ENCODE measurements around the gene EIF4B. TPM values are rescaled to one million over a fixed set of nuclear protein-coding genes. Genes with fewer than 3 reads are reported as not detected.
"Not testable (repeated sequence)": the region's sequence is repeated elsewhere in the genome, so short reads cannot be mapped to it uniquely, and the experiment has no call there.

Gene EIF4B
- total RNA-seq, 1 donor = 849 TPM

DNA sequence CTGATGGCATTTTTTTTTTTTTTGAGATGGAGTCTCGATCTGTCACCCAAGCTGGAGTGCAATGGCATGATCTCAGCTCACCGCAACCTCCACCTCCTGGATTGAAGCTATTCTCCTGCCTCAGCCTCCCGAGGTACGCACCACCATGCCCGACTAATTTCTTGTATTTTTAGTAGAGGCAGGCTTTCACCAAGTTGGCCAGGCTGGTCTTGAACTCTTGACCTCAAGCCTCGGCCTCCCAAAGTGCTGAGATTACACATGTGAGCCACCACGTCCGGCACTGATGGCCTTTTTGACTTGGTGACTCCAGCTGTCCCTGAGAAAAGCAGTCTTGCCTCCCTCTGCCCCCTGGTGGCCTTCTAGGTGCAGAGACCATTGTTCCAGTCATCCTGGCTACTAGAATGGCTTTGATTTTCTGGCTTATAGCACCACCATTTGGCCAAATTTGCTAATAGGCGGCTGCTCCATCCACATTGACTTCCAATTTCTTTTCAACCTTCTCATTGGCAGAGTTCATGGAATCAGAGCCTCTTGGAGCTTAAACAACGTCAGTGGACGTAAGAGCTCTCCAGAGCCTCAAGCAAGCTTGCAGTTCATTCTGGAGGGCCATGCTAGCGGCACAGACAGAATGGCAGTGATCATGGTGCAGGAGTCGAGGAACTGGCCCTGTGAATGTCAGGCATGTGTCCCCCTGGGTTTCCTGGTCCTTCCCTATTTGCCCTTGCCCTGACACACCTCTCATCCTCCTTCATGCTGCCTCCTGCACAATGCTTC lies 25.4 kb upstream of the EIF4B start:
- TF ChIP-seq, protein P1, sequence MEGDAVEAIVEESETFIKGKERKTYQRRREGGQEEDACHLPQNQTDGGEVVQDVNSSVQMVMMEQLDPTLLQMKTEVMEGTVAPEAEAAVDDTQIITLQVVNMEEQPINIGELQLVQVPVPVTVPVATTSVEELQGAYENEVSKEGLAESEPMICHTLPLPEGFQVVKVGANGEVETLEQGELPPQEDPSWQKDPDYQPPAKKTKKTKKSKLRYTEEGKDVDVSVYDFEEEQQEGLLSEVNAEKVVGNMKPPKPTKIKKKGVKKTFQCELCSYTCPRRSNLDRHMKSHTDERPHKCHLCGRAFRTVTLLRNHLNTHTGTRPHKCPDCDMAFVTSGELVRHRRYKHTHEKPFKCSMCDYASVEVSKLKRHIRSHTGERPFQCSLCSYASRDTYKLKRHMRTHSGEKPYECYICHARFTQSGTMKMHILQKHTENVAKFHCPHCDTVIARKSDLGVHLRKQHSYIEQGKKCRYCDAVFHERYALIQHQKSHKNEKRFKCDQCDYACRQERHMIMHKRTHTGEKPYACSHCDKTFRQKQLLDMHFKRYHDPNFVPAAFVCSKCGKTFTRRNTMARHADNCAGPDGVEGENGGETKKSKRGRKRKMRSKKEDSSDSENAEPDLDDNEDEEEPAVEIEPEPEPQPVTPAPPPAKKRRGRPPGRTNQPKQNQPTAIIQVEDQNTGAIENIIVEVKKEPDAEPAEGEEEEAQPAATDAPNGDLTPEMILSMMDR (IDR thresholded peaks at IDR 0.05; ENCODE audit: insufficient read depth, low read depth, low read length) = peak; percentile 99
- DNase-seq (ENCODE audit: low read depth) = peak; percentile 94

GRCh38 chr12:52984136-52984535 lies 22.1 kb upstream of the EIF4B start:
- no peak for DNase-seq (ENCODE audit: low read depth)
- H3K4me3 ChIP-seq (ENCODE audit: low read depth, low read length) = no peak overlapping the region
- TF ChIP-seq, protein P1 (IDR thresholded peaks at IDR 0.05; ENCODE audit: insufficient read depth, low read depth, low read length) = peak; percentile 5

More for the DNA sequence above, 25.4 kb upstream of the EIF4B start:
- no peak overlapping the region for H3K4me3 ChIP-seq (ENCODE audit: low read depth, low read length)

DNA sequence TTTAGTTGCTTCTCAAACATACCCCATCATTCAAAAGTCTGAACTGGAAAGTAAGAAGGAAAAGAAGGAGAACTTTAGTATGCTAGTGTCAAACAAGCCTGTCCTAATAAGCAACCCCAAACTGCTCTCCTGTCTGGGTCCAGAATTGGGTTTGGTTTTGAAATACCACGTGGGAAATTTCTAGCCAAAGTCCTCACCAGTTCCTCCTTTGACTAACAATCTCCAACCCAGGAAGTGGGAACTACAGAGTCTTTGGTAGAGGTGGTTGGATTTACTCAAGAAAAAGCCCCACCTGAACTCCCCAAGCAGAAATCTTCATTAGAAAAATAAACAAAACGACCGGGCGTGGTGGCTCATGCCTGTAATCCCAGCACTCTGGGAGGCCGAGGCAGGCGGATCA lies 17.4 kb upstream of the EIF4B start:
- no peak overlapping the region for H3K4me3 ChIP-seq (ENCODE audit: low read depth, low read length)
- no peak for DNase-seq (ENCODE audit: low read depth)
- TF ChIP-seq, protein P1 (IDR thresholded peaks at IDR 0.05; ENCODE audit: insufficient read depth, low read depth, low read length) = no peak

- DNase-seq (ENCODE audit: low read depth) = peak; percentile 50
- TF ChIP-seq, protein P1 (IDR thresholded peaks at IDR 0.05; ENCODE audit: insufficient read depth, low read depth, low read length) = no peak
- no peak overlapping the region for H3K4me3 ChIP-seq (ENCODE audit: low read depth, low read length)
Observed at GRCh38 chr12:52990206-52990605, 16.1 kb upstream of the EIF4B start.

GRCh38 chr12:52992240-52992639 lies 14.0 kb upstream of the EIF4B start:
- not testable (repeated sequence) for DNase-seq (ENCODE audit: low read depth); H3K4me3 ChIP-seq (ENCODE audit: low read depth, low read length)

GRCh38 chr12:52992699-52993557 lies 13.3 kb upstream of the EIF4B start:
- H3K4me3 ChIP-seq (ENCODE audit: low read depth, low read length) = no peak overlapping the region
- DNase-seq (ENCODE audit: low read depth) = no peak
- TF ChIP-seq, protein P1 (IDR thresholded peaks at IDR 0.05; ENCODE audit: insufficient read depth, low read depth, low read length) = no peak

DNA sequence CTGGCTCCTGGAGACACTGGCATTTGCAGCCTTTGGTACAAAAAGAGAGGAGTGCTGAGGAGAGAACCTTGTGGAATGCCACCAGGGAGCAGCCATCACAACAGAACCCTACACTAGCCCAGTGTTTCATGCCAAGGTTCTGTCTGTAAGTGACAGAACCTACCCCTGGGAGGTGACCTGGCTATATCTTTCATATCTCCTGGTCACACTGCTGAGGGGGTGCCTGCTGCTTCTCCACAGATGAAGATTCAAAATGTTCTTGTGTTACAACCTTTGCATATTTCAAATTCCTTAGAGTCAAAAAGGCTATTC lies 12.7 kb upstream of the EIF4B start:
- no peak overlapping the region for H3K4me3 ChIP-seq (ENCODE audit: low read depth, low read length)
- TF ChIP-seq, protein P1 (IDR thresholded peaks at IDR 0.05; ENCODE audit: insufficient read depth, low read depth, low read length) = no peak
- no peak for DNase-seq (ENCODE audit: low read depth)

Data from fibroblast of villous mesenchyme (primary cell).